Measurements from ENCODE around the gene RNASE9. TPM values are rescaled to one million over a fixed set of nuclear protein-coding genes. Genes with fewer than 3 reads are reported as not detected.

Gene RNASE9
- total and polyA plus RNA-seq, 2 donors (not counting 1 experiment from before 2014, with no cell fraction given) = not detected

GRCh38 chr14:20583908-20584307 lies 23.1 kb upstream of the RNASE9 start:
- TF ChIP-seq EZH2 (IDR thresholded peaks at IDR 0.05; ENCODE audit: low read length, missing control alignments) (no peak), CTCF (conservative IDR thresholded peaks at IDR 0.05 in 1 of 2, IDR thresholded peaks at IDR 0.05 in 1 of 2; ENCODE audit: low read depth in 1 of 2, low read length in 2 of 2) (no peak)
- Histone ChIP-seq H3K9ac (ENCODE audit: insufficient read depth, low read length) (no peak overlapping the region), H3K27ac (ENCODE audit: insufficient read depth, low read length) (no peak overlapping the region), H3K4me1 (ENCODE audit: control insufficient read depth, extremely low read depth, insufficient read depth, low read length) (no peaks in the 10 kb centered on the region), H3K36me3 (ENCODE audit: control insufficient read depth, insufficient read depth, low read length) (no peaks in the 10 kb centered on the region), H3K4me3 (replicated peaks in 1 of 4; ENCODE audit: control extremely low read depth in 1 of 4, insufficient read depth in 1 of 4, low read depth in 3 of 4, low read length in 4 of 4) (no peak overlapping the region), H3K9me3 (ENCODE audit: control insufficient read depth, insufficient read depth, low read depth, low read length) (no peaks in the 10 kb centered on the region), H3K27me3 (ENCODE audit: control insufficient read depth, insufficient read depth, low read length) (peaks cover 4% of the 10 kb centered on the region), H2AFZ (ENCODE audit: low read length) (no peak overlapping the region), H3K4me2 (ENCODE audit: extremely low read depth, insufficient read depth, low read length) (no peak overlapping the region), H3K79me2 (ENCODE audit: control insufficient read depth, insufficient read depth, low read length) (no peaks in the 10 kb centered on the region), H4K20me1 (ENCODE audit: control insufficient read depth, extremely low read depth, insufficient read depth, low read length) (no peaks in the 10 kb centered on the region)
- no peak for DNase-seq (ENCODE audit: low read depth in 2 of 2)

GRCh38 chr14:20583142-20583541 lies 22.3 kb upstream of the RNASE9 start:
- Histone ChIP-seq H3K36me3 (ENCODE audit: control insufficient read depth, insufficient read depth, low read length) (no peaks in the 10 kb centered on the region), H3K79me2 (ENCODE audit: control insufficient read depth, insufficient read depth, low read length) (no peaks in the 10 kb centered on the region), H4K20me1 (ENCODE audit: control insufficient read depth, extremely low read depth, insufficient read depth, low read length) (no peaks in the 10 kb centered on the region)

GRCh38 chr14:20580242-20580641 lies 19.4 kb upstream of the RNASE9 start:
- Histone ChIP-seq H3K4me1 (ENCODE audit: control insufficient read depth, extremely low read depth, insufficient read depth, low read length) (no peaks in the 10 kb centered on the region), H3K9ac (ENCODE audit: insufficient read depth, low read length) (no peak overlapping the region), H3K27ac (ENCODE audit: insufficient read depth, low read length) (no peak overlapping the region), H3K79me2 (ENCODE audit: control insufficient read depth, insufficient read depth, low read length) (no peaks in the 10 kb centered on the region), H3K4me3 (replicated peaks in 1 of 4; ENCODE audit: control extremely low read depth in 1 of 4, insufficient read depth in 1 of 4, low read depth in 3 of 4, low read length in 4 of 4) (no peak overlapping the region), H3K27me3 (ENCODE audit: control insufficient read depth, insufficient read depth, low read length) (peaks cover 4% of the 10 kb centered on the region), H2AFZ (ENCODE audit: low read length) (no peak overlapping the region), H3K9me3 (ENCODE audit: control insufficient read depth, insufficient read depth, low read depth, low read length) (no peaks in the 10 kb centered on the region), H3K4me2 (ENCODE audit: extremely low read depth, insufficient read depth, low read length) (no peak overlapping the region), H4K20me1 (ENCODE audit: control insufficient read depth, extremely low read depth, insufficient read depth, low read length) (no peaks in the 10 kb centered on the region), H3K36me3 (ENCODE audit: control insufficient read depth, insufficient read depth, low read length) (no peaks in the 10 kb centered on the region)
- no peak for DNase-seq (ENCODE audit: low read depth in 2 of 2)
- TF ChIP-seq EZH2 (IDR thresholded peaks at IDR 0.05; ENCODE audit: low read length, missing control alignments) = no peak
- no peak for TF ChIP-seq CTCF (conservative IDR thresholded peaks at IDR 0.05 in 1 of 2, IDR thresholded peaks at IDR 0.05 in 1 of 2; ENCODE audit: low read depth in 1 of 2, low read length in 2 of 2)

More at GRCh38 chr14:20583142-20583541, 22.3 kb upstream of the RNASE9 start:
- H2AFZ ChIP-seq (ENCODE audit: low read length) = no peak overlapping the region
- no peak overlapping the region for H3K9ac ChIP-seq (ENCODE audit: insufficient read depth, low read length)
- no peak overlapping the region for H3K4me2 ChIP-seq (ENCODE audit: extremely low read depth, insufficient read depth, low read length)
- H3K27me3 ChIP-seq (ENCODE audit: control insufficient read depth, insufficient read depth, low read length) = peaks cover 4% of the 10 kb centered on the region
- TF ChIP-seq EZH2 (IDR thresholded peaks at IDR 0.05; ENCODE audit: low read length, missing control alignments) (no peak), CTCF (conservative IDR thresholded peaks at IDR 0.05 in 1 of 2, IDR thresholded peaks at IDR 0.05 in 1 of 2; ENCODE audit: low read depth in 1 of 2, low read length in 2 of 2) (no peak)
- no peak overlapping the region for H3K27ac ChIP-seq (ENCODE audit: insufficient read depth, low read length)
- no peak overlapping the region for H3K4me3 ChIP-seq (replicated peaks in 1 of 4; ENCODE audit: control extremely low read depth in 1 of 4, insufficient read depth in 1 of 4, low read depth in 3 of 4, low read length in 4 of 4)
- no peaks in the 10 kb centered on the region for H3K9me3 ChIP-seq (ENCODE audit: control insufficient read depth, insufficient read depth, low read depth, low read length)
- no peak for DNase-seq (ENCODE audit: low read depth in 2 of 2)
- H3K4me1 ChIP-seq (ENCODE audit: control insufficient read depth, extremely low read depth, insufficient read depth, low read length) = no peaks in the 10 kb centered on the region

Data from fibroblast of lung (primary cell).